NB4 (cell line): ENCODE data around the gene MDM4.

Source experiments
- DNase-seq: peaks from one replicate; pipeline ENCODE4 v3.0.0; 2010; ENCODE audit warnings: low read depth
- H3K4me3 ChIP-seq: one replicate; pipeline ENCODE4 v1.5.1; 2011; ENCODE audit warnings: mild to moderate bottlenecking, low read depth, low read length, moderate library complexity
- CTCF ChIP-seq: IDR thresholded peaks from one replicate; pipeline ENCODE4 v1.5.1; 2012; ENCODE audit warnings: low read depth, low read length
- MAX ChIP-seq: IDR thresholded peaks from 2 replicates; pipeline ENCODE4 v1.6.1; 2011; ENCODE audit warnings: low read depth, low read length
- MYC ChIP-seq: IDR thresholded peaks from 2 replicates; pipeline ENCODE4 v1.6.1; 2011; ENCODE audit warnings: low read depth, low read length
- POLR2A ChIP-seq: IDR thresholded peaks from 2 replicates; pipeline ENCODE4 v1.6.1; 2011; ENCODE audit warnings: mild to moderate bottlenecking; ENCODE audit not compliant: insufficient read length; ENCODE audit errors: extremely low read depth

The MDM4 gene

GRCh38 chr1:204562075-204562990, 46.1 kb downstream of the MDM4 start:
- no peak for DNase-seq
- no peak overlapping the region for H3K4me3 ChIP-seq
- no peak for TF ChIP-seq MYC
- no peak for TF ChIP-seq CTCF
- no peak for TF ChIP-seq POLR2A
- TF ChIP-seq MAX = no peak

GRCh38 chr1:204563307-204563706, 47.1 kb downstream of the MDM4 start:
- DNase-seq = no peak
- TF ChIP-seq POLR2A = no peak
- no peak for TF ChIP-seq MYC
- TF ChIP-seq MAX = no peak
- TF ChIP-seq CTCF = no peak
- no peak overlapping the region for H3K4me3 ChIP-seq

GRCh38 chr1:204563780-204564179, 47.6 kb downstream of the MDM4 start:
- TF ChIP-seq POLR2A = no peak
- no peak for TF ChIP-seq CTCF
- TF ChIP-seq MAX = no peak
- TF ChIP-seq MYC = no peak
- DNase-seq = no peak

GRCh38 chr1:204564835-204565234, 48.6 kb downstream of the MDM4 start:
- no peak overlapping the region for H3K4me3 ChIP-seq
- no peak for DNase-seq
- TF ChIP-seq CTCF = no peak
- no peak for TF ChIP-seq MAX
- TF ChIP-seq POLR2A = no peak
- no peak for TF ChIP-seq MYC

More at GRCh38 chr1:204563780-204564179, 47.6 kb downstream of the MDM4 start:
- H3K4me3 ChIP-seq = no peak overlapping the region

- no peak overlapping the region for H3K4me3 ChIP-seq
- TF ChIP-seq MYC = no peak
- no peak for TF ChIP-seq POLR2A
- TF ChIP-seq CTCF = peak; percentile 53
- DNase-seq = peak; percentile 75
Observed at GRCh38 chr1:204565617-204566582, 49.7 kb downstream of the MDM4 start.
